Measurements from ENCODE around the gene SLC12A8. TPM values are rescaled to one million over a fixed set of nuclear protein-coding genes. Genes with fewer than 3 reads are reported as not detected.

SLC12A8 gene
- total and polyA plus RNA-seq, 9 of the 15 experiments (the other 6 are each of a cell fraction or from before 2014, with no cell fraction given): 0.04 to 0.33 (median 0.09) TPM; not detected in 4

GRCh38 chr3:125057186-125057850 lies 155.2 kb downstream of the SLC12A8 start:
- H3K36me3 ChIP-seq (ENCODE audit: control insufficient read depth, insufficient read depth, low read length): no peaks in the 10 kb centered on the region
- 0 out of 2 replicates have a peak, but pooled peaks have one; percentile 20 for TF ChIP-seq FOSL1 (tag; conservative IDR thresholded peaks at IDR 0.05)
- TF ChIP-seq ATF3 (IDR thresholded peaks at IDR 0.05): peak; percentile 32; the same call in 1 of the 2 replicates
- no peak for TF ChIP-seq ATF3 (CRISPR knock-in tag; conservative IDR thresholded peaks at IDR 0.05)
- TF ChIP-seq JUN (IDR thresholded peaks at IDR 0.05; ENCODE audit: borderline replicate concordance, low read depth, low read length): 0 out of 2 replicates have a peak, but pooled peaks have one; percentile 17
- TF ChIP-seq JUN (CRISPR knock-in tag; IDR thresholded peaks at IDR 0.05; ENCODE audit: borderline replicate concordance): no peak
- TF ChIP-seq POLR3G (IDR thresholded peaks at IDR 0.05; ENCODE audit: extremely low read depth, insufficient read length, insufficient replicate concordance): no peak
- H2AFZ ChIP-seq (ENCODE audit: low read depth, low read length): no peak overlapping the region
- no peaks in the 10 kb centered on the region for H4K20me1 ChIP-seq (replicated peaks; ENCODE audit: control insufficient read depth, insufficient read depth, low read length)
- intact Hi-C loops (cut with micrococcal nuclease): no loop called here
- peaks cover 13 to 42% of the 10 kb centered on the region in 2 experiments for H3K27me3 ChIP-seq (ENCODE audit: control insufficient read depth in 2 of 2, insufficient read depth in 2 of 2, low read length in 2 of 2)
- DNase-seq (ENCODE audit: extremely low read depth in 1 of 4, low spot score in 3 of 4) (no peak), FAIRE-seq (no peak), ATAC-seq (no peak)
- H3K4me1 ChIP-seq (replicated peaks in 1 of 2; ENCODE audit: control insufficient read depth in 2 of 2, insufficient read depth in 2 of 2, low read length in 2 of 2): peaks cover 0 to 11% of the 10 kb centered on the region in 2 experiments; a peak in 2 of 5 replicates
- no peak overlapping the region for H3K4me3 ChIP-seq
- no peak overlapping the region for H3K27ac ChIP-seq (ENCODE audit: extremely low read depth, low read depth, low read length)
- POLR2A ChIA-PET: no interaction called here
- H3K79me2 ChIP-seq (ENCODE audit: control insufficient read depth, insufficient read depth, low read length): no peaks in the 10 kb centered on the region
- BruUV-seq (replicated peaks): no TSS peak
- CTCF ChIA-PET (ENCODE audit: low intra/inter-chr PET ratio): no interaction called here
- no peak overlapping the region for H3K9ac ChIP-seq (ENCODE audit: insufficient read depth in 1 of 2, low read depth in 2 of 2, low read length in 2 of 2)
- no peaks in the 10 kb centered on the region for H3K9me3 ChIP-seq (replicated peaks; ENCODE audit: control insufficient read depth, insufficient read depth, low read depth, low read length)
- 0% methylated on average over 2 of the region's 3 CpGs for WGBS (ENCODE audit: insufficient coverage, low coverage, missing lambda C conversion rate)
- H3K9me1 ChIP-seq (ENCODE audit: control insufficient read depth, insufficient read depth, low read length): no peaks in the 10 kb centered on the region
- in situ Hi-C loops (cut with MboI): no loop called here
- no peak overlapping the region for H3K4me2 ChIP-seq (ENCODE audit: insufficient read depth, low read length)
